ENCODE measurements around the gene SLITRK1. TPM values are rescaled to one million over a fixed set of nuclear protein-coding genes. Genes with fewer than 3 reads are reported as not detected.

The SLITRK1 gene
- polyA plus RNA-seq, 1 of the 3 experiments (the other 2 are of a cell fraction), result not detected

GRCh38 chr13:83929157-83929556, 46.9 kb upstream of the SLITRK1 start:
- ChIA-PET CTCF (no interaction called here), POLR2A (no interaction called here)
- TF ChIP-seq PBX3 (IDR thresholded peaks at IDR 0.05) (no peak), RCOR1 (IDR thresholded peaks at IDR 0.05; ENCODE audit: low read length) (no peak), TAF1 (IDR thresholded peaks at IDR 0.05; ENCODE audit: borderline replicate concordance, low read depth, low read length) (no peak), SMC3 (IDR thresholded peaks at IDR 0.05; ENCODE audit: low read depth, low read length) (no peak), MAX (IDR thresholded peaks at IDR 0.05; ENCODE audit: low read depth) (no peak), SIN3A (IDR thresholded peaks at IDR 0.05; ENCODE audit: borderline replicate concordance, low read depth, low read length) (no peak)
- H2AFZ ChIP-seq (ENCODE audit: low read depth), result no peak overlapping the region
- DNase-seq, result no peak
- H3K9me2 ChIP-seq, result no peaks in the 10 kb centered on the region
- no peaks in the 10 kb centered on the region for H4K20me1 ChIP-seq (ENCODE audit: insufficient read depth)
- no peak overlapping the region for H3K27ac ChIP-seq (ENCODE audit: low read depth in 2 of 2, low read length in 1 of 2)
- no peaks in the 10 kb centered on the region for H3F3A ChIP-seq (replicated peaks; ENCODE audit: insufficient read depth)
- no peaks in the 10 kb centered on the region for H3K36me3 ChIP-seq (replicated peaks in 1 of 2; ENCODE audit: control insufficient read depth in 1 of 2, insufficient read depth in 2 of 2, low read length in 1 of 2)
- H3K4me3 ChIP-seq (ENCODE audit: low read depth in 2 of 2, low read length in 1 of 2), result no peak overlapping the region
- H3K27me3 ChIP-seq (ENCODE audit: insufficient read depth), result no peaks in the 10 kb centered on the region
- H3K9me3 ChIP-seq, result no peaks in the 10 kb centered on the region
- WGBS (ENCODE audit: low lambda C conversion rate), result 23% methylated on average over 4 of the region's 4 CpGs
- no peaks in the 10 kb centered on the region for H3K4me1 ChIP-seq (ENCODE audit: control insufficient read depth in 1 of 2, insufficient read depth in 2 of 2, low read depth in 1 of 2, low read length in 1 of 2)
- H3K79me2 ChIP-seq (ENCODE audit: insufficient read depth), result no peaks in the 10 kb centered on the region
- no peak overlapping the region for H3K4me2 ChIP-seq
- no peak overlapping the region for H3K9ac ChIP-seq

- H3K27ac ChIP-seq (ENCODE audit: low read depth in 2 of 2, low read length in 1 of 2), result no peak overlapping the region
- POLR2A ChIA-PET, result no interaction called here
- no peaks in the 10 kb centered on the region for H3K4me1 ChIP-seq (ENCODE audit: control insufficient read depth in 1 of 2, insufficient read depth in 2 of 2, low read depth in 1 of 2, low read length in 1 of 2)
- H3K9me2 ChIP-seq, result no peaks in the 10 kb centered on the region
- H3K4me3 ChIP-seq (ENCODE audit: low read depth in 2 of 2, low read length in 1 of 2), result no peak overlapping the region
- CTCF ChIA-PET, result no interaction called here
- H3K9ac ChIP-seq, result no peak overlapping the region
- WGBS (ENCODE audit: low lambda C conversion rate), result 23% methylated on average over 6 of the region's 6 CpGs
- no peak for DNase-seq
- no peaks in the 10 kb centered on the region; the same call in 1 of the 2 replicates for H3K27me3 ChIP-seq (ENCODE audit: insufficient read depth)
- no peaks in the 10 kb centered on the region for H3K79me2 ChIP-seq (ENCODE audit: insufficient read depth)
- no peaks in the 10 kb centered on the region for H3K9me3 ChIP-seq
- no peak overlapping the region for H3K4me2 ChIP-seq
- TF ChIP-seq FOXM1 (IDR thresholded peaks at IDR 0.05; ENCODE audit: low read depth), result no peak
- no peak for TF ChIP-seq YY1 (IDR thresholded peaks at IDR 0.05; ENCODE audit: low read depth)
- TF ChIP-seq RAD21 (IDR thresholded peaks at IDR 0.05; ENCODE audit: low read length), result no peak
- no peak for TF ChIP-seq FOXJ3 (CRISPR knock-in tag; IDR thresholded peaks at IDR 0.05)
- TF ChIP-seq MEF2A (IDR thresholded peaks at IDR 0.05; ENCODE audit: borderline replicate concordance, low read depth), result no peak
- TF ChIP-seq CHD2 (IDR thresholded peaks at IDR 0.05; ENCODE audit: low read length, partially characterized antibody), result no peak
- no peak for TF ChIP-seq GATA2 (CRISPR knock-in tag; IDR thresholded peaks at IDR 0.05)
- TF ChIP-seq GABPA (IDR thresholded peaks at IDR 0.05; ENCODE audit: low read depth), result no peak
- TF ChIP-seq NFIC (IDR thresholded peaks at IDR 0.05; ENCODE audit: borderline replicate concordance), result no peak
- no peak for TF ChIP-seq IRF3 (IDR thresholded peaks at IDR 0.05; ENCODE audit: low read depth, low read length)
- no peak for TF ChIP-seq REST (IDR thresholded peaks at IDR 0.05; ENCODE audit: low read depth, low read length)
- no peaks in the 10 kb centered on the region for H3K36me3 ChIP-seq (replicated peaks in 1 of 2; ENCODE audit: control insufficient read depth in 1 of 2, insufficient read depth in 2 of 2, low read length in 1 of 2)
- H3F3A ChIP-seq (replicated peaks; ENCODE audit: insufficient read depth), result no peaks in the 10 kb centered on the region
- H4K20me1 ChIP-seq (ENCODE audit: insufficient read depth), result no peaks in the 10 kb centered on the region
- H2AFZ ChIP-seq (ENCODE audit: low read depth), result no peak overlapping the region
Observed at GRCh38 chr13:83919775-83920174, 37.5 kb upstream of the SLITRK1 start.

Measured in SK-N-SH (cell line).